Fibroblast of lung (primary cell): ENCODE data around the gene SLC38A3. TPM values are rescaled to one million over a fixed set of nuclear protein-coding genes. Genes with fewer than 3 reads are reported as not detected.
A peak's percentile ranks its signal among the peaks of the same experiment; 100 is the strongest.

Experiments
- DNase-seq, 2 donors: peaks; one replicate each; pipeline versions ENCODE4 v3.0.0 to v3.0.0-alpha.2; 2010; ENCODE audit warnings: low read depth in 2 of 2
- H2AFZ ChIP-seq: 2 replicates; pipeline ENCODE4 v1.5.1; 2012; ENCODE audit warnings: low read length, control low read depth, inconsistent platforms
- H3K27ac ChIP-seq: 2 replicates; pipeline ENCODE4 v1.5.1; 2011; ENCODE audit warnings: low read length, control low read depth; ENCODE audit not compliant: insufficient read depth
- H3K27me3 ChIP-seq: 2 replicates; pipeline ENCODE4 v1.5.1; 2011; ENCODE audit warnings: mild to moderate bottlenecking, low read length; ENCODE audit not compliant: control insufficient read depth, insufficient read depth
- H3K36me3 ChIP-seq: 2 replicates; pipeline ENCODE4 v1.5.1; 2011; ENCODE audit warnings: low read length; ENCODE audit not compliant: control insufficient read depth, insufficient read depth
- H3K4me1 ChIP-seq: 2 replicates; pipeline ENCODE4 v1.5.1; 2011; ENCODE audit warnings: low read length; ENCODE audit not compliant: control insufficient read depth, insufficient read depth; ENCODE audit errors: extremely low read depth
- H3K4me2 ChIP-seq: 2 replicates; pipeline ENCODE4 v1.5.1; 2011; ENCODE audit warnings: low read length, control low read depth; ENCODE audit not compliant: insufficient read depth; ENCODE audit errors: extremely low read depth
- H3K4me3 ChIP-seq, 4 experiments: fragments of 200-600 bp in 1 of 4; sonication (generic) in 1 of 4; replicated peaks in 1 of 4; 2 replicates each; pipeline ENCODE4 v1.5.1; 2011 to 2016; ENCODE audit warnings: low read length in 4 of 4, low read depth in 3 of 4, mild to moderate bottlenecking in 3 of 4, control low read depth in 2 of 4, inconsistent platforms in 1 of 4, mixed read lengths in 1 of 4; ENCODE audit not compliant: insufficient read depth in 1 of 4; ENCODE audit errors: control extremely low read depth in 1 of 4
- H3K79me2 ChIP-seq: 2 replicates; pipeline ENCODE4 v1.5.1; 2012; ENCODE audit warnings: mild to moderate bottlenecking, low read length, inconsistent platforms; ENCODE audit not compliant: control insufficient read depth, insufficient read depth
- H3K9ac ChIP-seq: 2 replicates; pipeline ENCODE4 v1.5.1; 2011; ENCODE audit warnings: mild to moderate bottlenecking, low read length, control low read depth; ENCODE audit not compliant: insufficient read depth
- H3K9me3 ChIP-seq: 2 replicates; pipeline ENCODE4 v1.5.1; 2012; ENCODE audit warnings: low read depth, low read length; ENCODE audit not compliant: control insufficient read depth, insufficient read depth
- H4K20me1 ChIP-seq: 2 replicates; pipeline ENCODE4 v1.5.1; 2011; ENCODE audit warnings: low read length; ENCODE audit not compliant: control insufficient read depth, insufficient read depth; ENCODE audit errors: extremely low read depth
- CTCF ChIP-seq, 2 donors: IDR thresholded peaks in 1 of 2; conservative IDR thresholded peaks in 1 of 2; 1 replicate in 1 of 2; 2 replicates in 1 of 2; pipeline ENCODE4 v1.5.1; 2011 to 2012; ENCODE audit warnings: low read length in 2 of 2, control low read depth in 1 of 2, inconsistent platforms in 1 of 2, low read depth in 1 of 2, mild to moderate bottlenecking in 1 of 2
- EZH2 ChIP-seq: IDR thresholded peaks from 2 replicates; pipeline ENCODE4 v1.5.1; 2012; ENCODE audit warnings: low read length, control low read depth, mild to moderate bottlenecking; ENCODE audit errors: missing control alignments
- polyA plus RNA-seq, 2 donors: library from polyadenylated mRNA; depleted of rRNA in 1 of 2; stranded (reverse) in 1 of 2; unstranded in 1 of 2; fragments of >200 nt; gene quantifications; 2 replicates each; pipeline ENCODE4 v1.2.1, GENCODE V29; 2011 to 2012; ENCODE audit warnings: missing spikeins in 1 of 2
- total RNA-seq: library from RNA; depleted of rRNA; stranded (reverse); fragments of >200 nt; gene quantifications from 2 replicates; pipeline ENCODE4 v1.2.1, GENCODE V29; 2014

Gene SLC38A3
- total and polyA plus RNA-seq, 2 donors (not counting 1 experiment from before 2014, with no cell fraction given) = 0.02 TPM; not detected in 1

- Histone ChIP-seq H2AFZ (no peak overlapping the region), H3K27ac (peak overlapping the region; percentile 27), H3K27me3 (no peaks in the 10 kb centered on the region), H3K36me3 (peaks cover 12% of the 10 kb centered on the region), H3K4me3 (no peak overlapping the region), H3K9me3 (no peaks in the 10 kb centered on the region), H3K4me1 (peaks cover 34% of the 10 kb centered on the region), H3K9ac (no peak overlapping the region), H4K20me1 (no peaks in the 10 kb centered on the region), H3K79me2 (peaks cover 96% of the 10 kb centered on the region), H3K4me2 (no peak overlapping the region)
- no peak for DNase-seq
- no peak for TF ChIP-seq CTCF (conservative IDR thresholded peaks at IDR 0.05 in 1 of 2, IDR thresholded peaks at IDR 0.05 in 1 of 2; ENCODE audit: low read depth in 1 of 2, low read length in 2 of 2)
- no peak for TF ChIP-seq EZH2
Observed at GRCh38 chr3:50241163-50241562, 36.1 kb downstream of the SLC38A3 start.

GRCh38 chr3:50241713-50242380 lies 36.8 kb downstream of the SLC38A3 start:
- H3K36me3 ChIP-seq = peaks cover 12% of the 10 kb centered on the region
- H3K4me1 ChIP-seq = peaks cover 40% of the 10 kb centered on the region
- H3K9ac ChIP-seq = no peak overlapping the region
- no peak overlapping the region for H3K4me2 ChIP-seq
- H2AFZ ChIP-seq = no peak overlapping the region
- H4K20me1 ChIP-seq = no peaks in the 10 kb centered on the region
- no peak overlapping the region for H3K27ac ChIP-seq
- no peak for DNase-seq
- H3K79me2 ChIP-seq = peaks cover 96% of the 10 kb centered on the region
- H3K9me3 ChIP-seq = no peaks in the 10 kb centered on the region
- no peak overlapping the region for H3K4me3 ChIP-seq
- no peaks in the 10 kb centered on the region for H3K27me3 ChIP-seq
- TF ChIP-seq EZH2 = no peak
- TF ChIP-seq CTCF (conservative IDR thresholded peaks at IDR 0.05 in 1 of 2, IDR thresholded peaks at IDR 0.05 in 1 of 2; ENCODE audit: low read depth in 1 of 2, low read length in 2 of 2) = no peak

GRCh38 chr3:50242381-50242770 lies 37.3 kb downstream of the SLC38A3 start:
- Histone ChIP-seq H4K20me1 (no peaks in the 10 kb centered on the region), H3K9ac (no peak overlapping the region), H3K79me2 (peaks cover 96% of the 10 kb centered on the region), H3K27ac (no peak overlapping the region), H3K4me1 (peaks cover 45% of the 10 kb centered on the region), H3K4me3 (no peak overlapping the region), H3K9me3 (no peaks in the 10 kb centered on the region), H3K4me2 (no peak overlapping the region), H2AFZ (no peak overlapping the region), H3K36me3 (peaks cover 13% of the 10 kb centered on the region), H3K27me3 (no peaks in the 10 kb centered on the region)
- DNase-seq = no peak
- no peak for TF ChIP-seq EZH2
- TF ChIP-seq CTCF (conservative IDR thresholded peaks at IDR 0.05 in 1 of 2, IDR thresholded peaks at IDR 0.05 in 1 of 2; ENCODE audit: low read depth in 1 of 2, low read length in 2 of 2) = no peak
